Glomerular visceral epithelial cell (primary cell): ENCODE measurements around the gene MRPS10.

Experiments used
- DNase-seq: peaks from one replicate; pipeline ENCODE4 v3.0.0-alpha.2; 2016; ENCODE audit errors: extremely low spot score

MRPS10 gene

GRCh38 chr6:42217519-42218367, at the start of gene MRPS10:
MRPS10 (minus strand) TSS chr6:42217861; CDS start chr6:42217849, 12 bp downstream.
- DNase-seq: peak; percentile 95

GRCh38 chr6:42266538-42266937, 48.9 kb upstream of the MRPS10 start:
- DNase-seq: no peak

GRCh38 chr6:42264852-42265390, 47.3 kb upstream of the MRPS10 start:
- DNase-seq: no peak

- DNase-seq: no peak
These were observed 46.6 kb upstream of the MRPS10 start for GRCh38 chr6:42264162-42264851.

- DNase-seq: no peak
These were observed 45.6 kb upstream of the MRPS10 start for GRCh38 chr6:42263165-42263728.

GRCh38 chr6:42260972-42261371, 43.3 kb upstream of the MRPS10 start:
- DNase-seq: no peak

- DNase-seq: no peak
These were observed 42.8 kb upstream of the MRPS10 start for GRCh38 chr6:42260396-42260888.

- no peak for DNase-seq
These were observed 42.3 kb upstream of the MRPS10 start for GRCh38 chr6:42259841-42260395.

GRCh38 chr6:42259286-42259685, 41.6 kb upstream of the MRPS10 start:
- no peak for DNase-seq

GRCh38 chr6:42257614-42258013, 40.0 kb upstream of the MRPS10 start:
- DNase-seq: no peak

GRCh38 chr6:42257063-42257462, 39.4 kb upstream of the MRPS10 start:
- DNase-seq: no peak

GRCh38 chr6:42255050-42255449, 37.4 kb upstream of the MRPS10 start:
- no peak for DNase-seq

GRCh38 chr6:42254505-42254904, 36.8 kb upstream of the MRPS10 start:
- DNase-seq: no peak

GRCh38 chr6:42251911-42252637, 34.4 kb upstream of the MRPS10 start:
- peak; percentile 22 for DNase-seq

GRCh38 chr6:42251500-42251899, 33.8 kb upstream of the MRPS10 start:
- DNase-seq: no peak

GRCh38 chr6:42250274-42250931, 32.7 kb upstream of the MRPS10 start:
- no peak for DNase-seq

GRCh38 chr6:42249279-42249678, 31.6 kb upstream of the MRPS10 start:
- DNase-seq: no peak

- no peak for DNase-seq
These were observed 25.4 kb upstream of the MRPS10 start for GRCh38 chr6:42243046-42243445.

- no peak for DNase-seq
These were observed 24.3 kb upstream of the MRPS10 start for GRCh38 chr6:42241915-42242314.

- no peak for DNase-seq
These were observed 22.2 kb upstream of the MRPS10 start for GRCh38 chr6:42239736-42240375.
